B cell (primary cell): ENCODE measurements around the gene TYK2. TPM values are rescaled to one million over a fixed set of nuclear protein-coding genes. Genes with fewer than 3 reads are reported as not detected.

ENCODE experiments used
- ATAC-seq: fragments of 200-7000 bp; cut with Tn5 transposase; one replicate; pipeline ENCODE4 v1.10.0; 2021; ENCODE audit warnings: low read depth, mild to moderate bottlenecking, moderate number of reproducible peaks, moderate library complexity
- CTCF ChIA-PET: fragments of 350-600 bp; sonication (Branson Sonifier 250); formaldehyde crosslinking; loops from one replicate; lab custom pipeline; 2021; ENCODE audit warnings: antibody characterized with exemption, inconsistent platforms; lab: Charles Lee
- POLR2A ChIA-PET: fragments of 350-600 bp; sonication (Branson Sonifier 250); formaldehyde crosslinking; loops from one replicate; lab custom pipeline; 2021; ENCODE audit warnings: antibody characterized with exemption; lab: Charles Lee
- DNase-seq: peaks from one replicate; pipeline ENCODE4 v3.0.0; 2013
- H2AFZ ChIP-seq: 2 replicates; pipeline ENCODE4 v1.6.1; 2012; ENCODE audit warnings: mild to moderate bottlenecking, low read depth, low read length; ENCODE audit not compliant: insufficient read depth, poor library complexity, severe bottlenecking
- H3K27ac ChIP-seq, 2 donors: 1 replicate in 1 of 2; 2 replicates in 1 of 2; pipeline ENCODE4 v1.5.1; 2012 to 2013; ENCODE audit warnings: low read length in 2 of 2, mild to moderate bottlenecking in 2 of 2, moderate library complexity in 1 of 2
- H3K27me3 ChIP-seq, 4 experiments: fragments of 200-600 bp in 1 of 4; sonication (generic) in 1 of 4; replicated peaks in 1 of 4; 1 replicate in 2 of 4; 2 replicates in 2 of 4; pipeline versions ENCODE4 v1.6.1 to v1.7.0; 2013 to 2016; ENCODE audit warnings: low read length in 3 of 4, mild to moderate bottlenecking in 2 of 4, mixed read lengths in 1 of 4, moderate library complexity in 1 of 4; ENCODE audit not compliant: insufficient read depth in 4 of 4, control insufficient read depth in 3 of 4; ENCODE audit errors: control extremely low read depth in 1 of 4
- H3K36me3 ChIP-seq, 2 experiments: replicated peaks in 1 of 2; 1 replicate in 1 of 2; 2 replicates in 1 of 2; pipeline versions ENCODE4 v1.6.1 to v1.7.1; 2013; ENCODE audit warnings: low read length in 1 of 2; ENCODE audit not compliant: insufficient read depth in 2 of 2, control insufficient read depth in 1 of 2; ENCODE audit errors: control extremely low read depth in 1 of 2, extremely low read depth in 1 of 2
- H3K4me1 ChIP-seq, 2 donors: fragments of 200-600 bp in 1 of 2; sonication (generic) in 1 of 2; 1 replicate in 1 of 2; 2 replicates in 1 of 2; pipeline versions ENCODE4 v1.5.1 to v1.6.1; 2013 to 2017; ENCODE audit warnings: low read length in 2 of 2; ENCODE audit not compliant: control insufficient read depth in 2 of 2, insufficient read depth in 2 of 2
- H3K4me2 ChIP-seq: replicated peaks from 2 replicates; pipeline ENCODE3; 2012; ENCODE audit warnings: mild to moderate bottlenecking, low read depth, low read length; ENCODE audit not compliant: poor library complexity, severe bottlenecking
- H3K4me3 ChIP-seq, 5 experiments: fragments of 200-600 bp in 1 of 5; sonication (generic) in 1 of 5; 1 replicate in 3 of 5; 2 replicates in 2 of 5; pipeline versions ENCODE4 v1.5.1 to v1.7.0; 2011 to 2016; ENCODE audit warnings: low read length in 4 of 5, mild to moderate bottlenecking in 4 of 5, low read depth in 2 of 5, control low read depth in 1 of 5, moderate library complexity in 1 of 5; ENCODE audit not compliant: insufficient read depth in 1 of 5; ENCODE audit errors: control extremely low read depth in 1 of 5, extremely low read depth in 1 of 5
- H3K79me2 ChIP-seq: fragments of 200-600 bp; sonication (generic); one replicate; pipeline ENCODE4 v1.6.0; 2016; ENCODE audit warnings: low read length; ENCODE audit not compliant: control insufficient read depth, insufficient read depth
- H3K9ac ChIP-seq: fragments of 200-600 bp; sonication (generic); 2 replicates; pipeline ENCODE4 v1.6.1; 2017; ENCODE audit warnings: mild to moderate bottlenecking, low read length, moderate library complexity
- H3K9me3 ChIP-seq, 3 donors: one replicate each; pipeline versions ENCODE4 v1.6.1 to v1.7.1; 2013; ENCODE audit warnings: low read length in 2 of 3; ENCODE audit not compliant: control insufficient read depth in 2 of 3, insufficient read depth in 1 of 3; ENCODE audit errors: control extremely low read depth in 1 of 3
- H4K20me1 ChIP-seq: 2 replicates; pipeline ENCODE4 v1.6.0; 2012; ENCODE audit warnings: mild to moderate bottlenecking, low read length; ENCODE audit not compliant: insufficient read depth, control insufficient read depth, poor library complexity, severe bottlenecking
- H3K27ac Mint-ChIP-seq: one replicate; pipeline ENCODE4 v1.8.0; 2021; ENCODE audit warnings: mixed read lengths
- H3K27me3 Mint-ChIP-seq: one replicate; pipeline ENCODE4 v1.8.0; 2021; ENCODE audit warnings: mixed read lengths
- H3K4me1 Mint-ChIP-seq: one replicate; pipeline ENCODE4 v1.8.0; 2021; ENCODE audit warnings: mixed read lengths
- H3K4me3 Mint-ChIP-seq: one replicate; pipeline ENCODE4 v1.8.0; 2021; ENCODE audit warnings: mixed read lengths
- H3K9me3 Mint-ChIP-seq: one replicate; pipeline ENCODE4 v1.8.0; 2022; ENCODE audit warnings: mixed read lengths; ENCODE audit not compliant: insufficient read depth
- CTCF ChIP-seq: fragments of 200-600 bp; IDR thresholded peaks from one replicate; pipeline ENCODE4 v1.8.0; 2022; ENCODE audit warnings: antibody characterized with exemption, mild to moderate bottlenecking
- EZH2 ChIP-seq: IDR thresholded peaks from 2 replicates; pipeline ENCODE4 v1.6.1; 2012; ENCODE audit warnings: borderline replicate concordance, low read depth, mild to moderate bottlenecking, moderate library complexity, low read length; ENCODE audit not compliant: insufficient read depth, poor library complexity, severe bottlenecking
- whole genome bisulfite sequencing: methylation state at CpG from one replicate; pipeline ENCODE4 v1.1.5; 2013; ENCODE audit warnings: missing lambda C conversion rate; ENCODE audit not compliant: insufficient coverage; 5-methylcytosine and 5-hydroxymethylcytosine counted together
- intact Hi-C: fragments of 100-400 bp; cut with micrococcal nuclease; formaldehyde crosslinking; loops from one replicate; pipeline ENCODE4 v1.10.0; 2022
- polyA plus RNA-seq: library from polyadenylated mRNA; depleted of rRNA; stranded (reverse); fragments of >200 nt; gene quantifications from 2 replicates; pipeline ENCODE4 v1.2.3, GENCODE V29; 2012
- total RNA-seq, 2 donors: library from RNA; stranded (reverse); fragments of 120-200 nt in 1 of 2; gene quantifications; 1 replicate in 1 of 2; 2 replicates in 1 of 2; pipeline versions ENCODE4 v1.2.3 to v1.2.4, GENCODE V29; 2013 to 2022

The TYK2 gene
- total and polyA plus RNA-seq, 2 donors (not counting 1 experiment from before 2014, with no cell fraction given), result 337 to 343 TPM

- no peak overlapping the region for H3K4me3 ChIP-seq
- Mint-ChIP-seq H3K27me3 (no peaks in the 10 kb centered on the region), H3K4me1 (peaks cover 14% of the 10 kb centered on the region), H3K9me3 (no peaks in the 10 kb centered on the region), H3K4me3 (no peak overlapping the region), H3K27ac (no peak overlapping the region)
- no peak for ATAC-seq
- H3K4me2 ChIP-seq, result no peak overlapping the region
- H3K79me2 ChIP-seq, result peaks cover 3% of the 10 kb centered on the region
- peaks cover 0 to 39% of the 10 kb centered on the region in 2 experiments for H3K36me3 ChIP-seq
- no peaks in the 10 kb centered on the region for H3K9me3 ChIP-seq
- peaks cover 12% of the 10 kb centered on the region for H4K20me1 ChIP-seq
- peaks cover 6 to 14% of the 10 kb centered on the region in 2 donors for H3K4me1 ChIP-seq
- TF ChIP-seq EZH2 (no peak), CTCF (no peak)
- H2AFZ ChIP-seq, result no peak overlapping the region
- ChIA-PET POLR2A (interaction anchor here (0.6 kb wide), 1 partner anchor 16 kb away, joined by 3 read pairs; no protein-coding TSS in a partner anchor), CTCF (no interaction called here)
- H3K27me3 ChIP-seq, result no peaks in the 10 kb centered on the region
- H3K27ac ChIP-seq, result no peak overlapping the region
- no peak for DNase-seq
- H3K9ac ChIP-seq, result no peak overlapping the region
- intact Hi-C loops, result no loop called here
- WGBS, result 80% methylated on average over 2 of the region's 15 CpGs
These were observed 62.4 kb downstream of the TYK2 start for GRCh38 chr19:10317857-10318462.

- Histone ChIP-seq H3K9me3 (no peaks in the 10 kb centered on the region), H3K4me2 (no peak overlapping the region), H3K4me3 (no peak overlapping the region), H3K27ac (no peak overlapping the region), H3K79me2 (peaks cover 3% of the 10 kb centered on the region), H3K9ac (no peak overlapping the region), H3K36me3 (peaks cover 0 to 32% of the 10 kb centered on the region in 2 experiments), H4K20me1 (peaks cover 6% of the 10 kb centered on the region), H2AFZ (no peak overlapping the region), H3K4me1 (peaks cover 6 to 14% of the 10 kb centered on the region in 2 donors), H3K27me3 (no peaks in the 10 kb centered on the region)
- Mint-ChIP-seq H3K27me3 (no peaks in the 10 kb centered on the region), H3K9me3 (no peaks in the 10 kb centered on the region), H3K4me3 (no peak overlapping the region), H3K4me1 (peaks cover 14% of the 10 kb centered on the region), H3K27ac (no peak overlapping the region)
- no peak for ATAC-seq
- POLR2A ChIA-PET, result interaction anchor here (0.6 to 0.9 kb wide), 3 partner anchors 26 to 57 kb away, joined by 3 to 8 read pairs (median 4); no protein-coding TSS in a partner anchor
- 93% methylated on average over 19 of the region's 29 CpGs for WGBS
- intact Hi-C loops, result no loop called here
- no peak for DNase-seq
- CTCF ChIA-PET, result no interaction called here
- TF ChIP-seq EZH2, result no peak
- no peak for TF ChIP-seq CTCF
These were observed 63.1 kb downstream of the TYK2 start for GRCh38 chr19:10317045-10317856.
